PFSK-1 (cell line): ENCODE data around the gene DIP2C.

ENCODE experiments used
- FOXP2 ChIP-seq: optimal IDR thresholded peaks from 2 replicates; pipeline ENCODE3; 2011; ENCODE audit warnings: borderline replicate concordance, control low read depth, inconsistent platforms; ENCODE audit not compliant: insufficient read depth; ENCODE audit errors: extremely low read length, extremely low read depth
- POLR2AphosphoS5 ChIP-seq: IDR thresholded peaks from 2 replicates; pipeline ENCODE4 v1.6.1; 2012; ENCODE audit warnings: low read depth, mild to moderate bottlenecking, control low read depth, low read length, moderate library complexity
- SIN3A ChIP-seq: IDR thresholded peaks from 2 replicates; pipeline ENCODE4 v1.6.1; 2012; ENCODE audit warnings: mild to moderate bottlenecking, low read length, moderate library complexity, borderline replicate concordance; ENCODE audit not compliant: insufficient read depth
- TAF1 ChIP-seq: IDR thresholded peaks from 2 replicates; pipeline ENCODE4 v1.6.1; 2012; ENCODE audit warnings: low read length, control low read depth, borderline replicate concordance; ENCODE audit not compliant: insufficient read depth
- TF ChIP-seq, protein P1 (sequence below), 2 experiments: IDR thresholded peaks; 2 replicates each; pipeline versions ENCODE4 v1.6.1 to v1.8.0; 2011 to 2012; ENCODE audit warnings: low read depth in 2 of 2, low read length in 2 of 2, control low read depth in 1 of 2, inconsistent platforms in 1 of 2, mild to moderate bottlenecking in 1 of 2, moderate library complexity in 1 of 2; ENCODE audit not compliant: insufficient read depth in 1 of 2

DIP2C gene

DNA sequence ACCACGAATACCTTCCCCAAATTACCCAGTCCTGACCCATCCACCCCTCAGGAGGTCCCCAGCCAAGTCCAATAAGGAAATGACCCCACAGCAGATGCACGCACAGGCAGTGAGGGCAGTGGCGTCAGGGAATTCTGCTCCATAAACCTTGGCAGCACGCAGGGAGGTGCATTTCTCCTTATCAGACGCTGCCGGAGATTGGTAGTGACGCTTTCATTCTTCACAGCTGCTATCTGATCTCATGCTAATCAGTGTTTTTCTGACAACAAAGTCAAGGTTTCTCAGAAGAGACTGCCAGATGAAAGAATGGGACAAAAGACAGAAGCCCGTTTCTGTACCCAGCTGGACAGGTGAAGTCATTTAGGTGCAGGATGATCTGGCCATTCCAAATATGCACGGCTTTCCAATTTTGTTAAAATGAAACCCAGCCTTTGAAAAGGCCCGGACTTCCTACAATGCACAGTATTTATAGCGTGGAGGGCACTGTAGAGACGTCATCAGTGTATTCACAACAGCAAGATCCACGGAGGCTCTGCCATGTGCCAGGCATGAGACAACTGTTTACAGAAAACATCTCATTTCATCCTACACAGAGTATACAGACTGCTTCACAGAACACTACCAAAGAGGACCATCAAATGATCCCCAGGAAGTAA, 35.3 kb downstream of the DIP2C start:
- no peak for TF ChIP-seq FOXP2
- TF ChIP-seq, protein P1, sequence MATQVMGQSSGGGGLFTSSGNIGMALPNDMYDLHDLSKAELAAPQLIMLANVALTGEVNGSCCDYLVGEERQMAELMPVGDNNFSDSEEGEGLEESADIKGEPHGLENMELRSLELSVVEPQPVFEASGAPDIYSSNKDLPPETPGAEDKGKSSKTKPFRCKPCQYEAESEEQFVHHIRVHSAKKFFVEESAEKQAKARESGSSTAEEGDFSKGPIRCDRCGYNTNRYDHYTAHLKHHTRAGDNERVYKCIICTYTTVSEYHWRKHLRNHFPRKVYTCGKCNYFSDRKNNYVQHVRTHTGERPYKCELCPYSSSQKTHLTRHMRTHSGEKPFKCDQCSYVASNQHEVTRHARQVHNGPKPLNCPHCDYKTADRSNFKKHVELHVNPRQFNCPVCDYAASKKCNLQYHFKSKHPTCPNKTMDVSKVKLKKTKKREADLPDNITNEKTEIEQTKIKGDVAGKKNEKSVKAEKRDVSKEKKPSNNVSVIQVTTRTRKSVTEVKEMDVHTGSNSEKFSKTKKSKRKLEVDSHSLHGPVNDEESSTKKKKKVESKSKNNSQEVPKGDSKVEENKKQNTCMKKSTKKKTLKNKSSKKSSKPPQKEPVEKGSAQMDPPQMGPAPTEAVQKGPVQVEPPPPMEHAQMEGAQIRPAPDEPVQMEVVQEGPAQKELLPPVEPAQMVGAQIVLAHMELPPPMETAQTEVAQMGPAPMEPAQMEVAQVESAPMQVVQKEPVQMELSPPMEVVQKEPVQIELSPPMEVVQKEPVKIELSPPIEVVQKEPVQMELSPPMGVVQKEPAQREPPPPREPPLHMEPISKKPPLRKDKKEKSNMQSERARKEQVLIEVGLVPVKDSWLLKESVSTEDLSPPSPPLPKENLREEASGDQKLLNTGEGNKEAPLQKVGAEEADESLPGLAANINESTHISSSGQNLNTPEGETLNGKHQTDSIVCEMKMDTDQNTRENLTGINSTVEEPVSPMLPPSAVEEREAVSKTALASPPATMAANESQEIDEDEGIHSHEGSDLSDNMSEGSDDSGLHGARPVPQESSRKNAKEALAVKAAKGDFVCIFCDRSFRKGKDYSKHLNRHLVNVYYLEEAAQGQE (IDR thresholded peaks at IDR 0.05; ENCODE audit: insufficient read depth in 1 of 2, low read depth in 2 of 2, low read length in 2 of 2): no peak
- TF ChIP-seq POLR2AphosphoS5: no peak
- no peak for TF ChIP-seq SIN3A
- no peak for TF ChIP-seq TAF1

DNA sequence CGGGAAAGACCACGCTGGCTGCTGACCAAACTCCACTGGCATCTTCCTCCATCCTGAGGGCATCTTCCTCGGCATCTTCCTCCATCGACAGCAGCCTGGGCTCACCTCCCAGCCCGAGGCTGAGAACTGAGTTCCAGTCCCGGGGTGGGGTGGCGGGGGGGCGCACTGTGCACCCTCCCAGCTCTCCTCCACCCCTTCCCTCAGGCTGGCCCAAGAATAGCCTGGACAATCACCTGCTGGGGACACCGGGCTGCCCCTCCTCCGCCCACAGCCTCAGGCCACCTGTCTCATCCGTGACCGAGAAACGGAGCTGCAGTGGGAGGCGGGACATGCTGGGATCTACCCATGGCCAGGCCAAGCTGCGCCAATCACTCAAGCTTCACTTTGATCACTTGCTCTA, 37.2 kb downstream of the DIP2C start:
- no peak for TF ChIP-seq TAF1
- no peak for TF ChIP-seq FOXP2
- TF ChIP-seq, protein P1 (IDR thresholded peaks at IDR 0.05; ENCODE audit: insufficient read depth in 1 of 2, low read depth in 2 of 2, low read length in 2 of 2): no peak
- no peak for TF ChIP-seq SIN3A
- no peak for TF ChIP-seq POLR2AphosphoS5

DNA sequence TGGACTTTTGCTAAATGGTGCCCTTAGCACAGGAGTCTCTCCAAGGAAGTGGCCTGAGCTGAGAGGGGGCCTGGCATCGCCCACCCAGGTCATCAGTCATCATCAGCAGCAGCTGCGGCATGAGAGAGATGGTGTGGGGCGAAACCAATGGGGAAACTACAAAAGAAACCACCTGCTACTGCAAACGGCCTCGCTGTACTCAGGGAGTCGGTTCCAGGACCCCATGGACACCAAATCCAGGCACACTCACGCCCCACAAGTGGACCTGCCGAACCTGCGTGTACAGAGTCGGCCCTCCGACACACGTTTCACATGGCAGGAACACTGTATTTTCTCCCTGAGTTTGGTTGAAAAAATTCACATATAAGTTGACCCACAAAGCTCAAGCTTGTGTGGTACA, 37.8 kb downstream of the DIP2C start:
- TF ChIP-seq POLR2AphosphoS5: no peak
- TF ChIP-seq FOXP2: no peak
- TF ChIP-seq SIN3A: no peak
- TF ChIP-seq, protein P1 (IDR thresholded peaks at IDR 0.05; ENCODE audit: insufficient read depth in 1 of 2, low read depth in 2 of 2, low read length in 2 of 2): no peak
- no peak for TF ChIP-seq TAF1

DNA sequence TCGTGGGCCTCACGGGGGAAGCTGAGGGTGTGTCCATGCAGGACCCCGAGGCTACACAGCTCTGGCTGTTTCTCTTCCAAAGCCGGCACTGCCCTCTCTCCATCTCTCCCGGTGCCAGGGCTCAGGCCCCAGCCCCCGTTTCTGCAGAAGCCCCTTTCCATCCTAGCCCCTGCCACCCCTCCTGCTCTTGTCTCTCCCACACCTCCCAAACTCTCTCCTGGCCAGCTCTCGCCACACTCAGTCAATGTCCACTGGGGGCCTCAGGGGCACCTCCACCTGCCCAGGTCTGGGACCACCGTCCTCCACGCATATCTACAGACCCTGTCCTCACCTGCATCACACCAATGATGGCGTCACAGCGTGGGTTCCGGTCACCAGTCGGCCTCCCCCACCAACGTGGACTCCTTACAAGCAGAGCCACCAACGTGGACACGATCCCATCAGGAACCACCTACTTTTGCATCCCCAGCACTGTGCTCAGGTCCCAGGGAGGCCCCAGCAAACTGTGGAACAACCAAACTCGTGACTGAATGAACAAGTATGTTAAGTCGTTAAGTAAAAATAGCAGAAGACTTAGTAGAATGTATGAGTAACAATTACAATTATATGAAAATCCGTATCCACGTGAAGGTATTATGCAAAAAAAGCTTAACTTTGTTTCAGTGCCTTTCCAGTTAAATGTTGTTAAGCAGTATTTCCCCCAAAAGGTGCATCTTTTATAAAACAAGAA, 38.4 kb downstream of the DIP2C start:
- TF ChIP-seq, protein P1 (IDR thresholded peaks at IDR 0.05; ENCODE audit: insufficient read depth in 1 of 2, low read depth in 2 of 2, low read length in 2 of 2): no peak
- no peak for TF ChIP-seq FOXP2
- no peak for TF ChIP-seq TAF1
- no peak for TF ChIP-seq SIN3A
- TF ChIP-seq POLR2AphosphoS5: no peak
